ENCODE data around the gene NXPH4.

Gene NXPH4

DNA sequence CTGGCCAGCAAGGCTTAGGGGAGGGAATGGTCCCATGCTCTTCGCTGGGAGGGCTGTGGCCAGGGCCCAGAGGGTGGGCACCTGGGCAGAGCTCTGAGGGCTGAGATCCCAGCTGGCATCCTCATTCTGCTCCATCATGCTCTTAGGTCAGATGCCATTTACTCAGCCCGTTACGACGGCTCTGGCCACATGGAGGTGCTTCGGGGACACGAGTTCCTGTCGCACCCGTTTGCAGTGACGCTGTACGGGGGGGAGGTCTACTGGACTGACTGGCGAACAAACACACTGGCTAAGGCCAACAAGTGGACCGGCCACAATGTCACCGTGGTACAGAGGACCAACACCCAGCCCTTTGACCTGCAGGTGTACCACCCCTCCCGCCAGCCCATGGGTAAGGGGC, 38.4 kb upstream of the NXPH4 start:
- Mint-ChIP-seq H3K9me3 (no peaks in the 10 kb centered on the region), H3K27me3 (peaks cover 10% of the 10 kb centered on the region), H3K4me1 (peaks cover 7% of the 10 kb centered on the region), H3K27ac (no peak overlapping the region), H3K4me3 (no peak overlapping the region), H3K36me3 (no peaks in the 10 kb centered on the region)
- no peak for ATAC-seq (ENCODE audit: low read depth)
- DNase-seq (ENCODE audit: low spot score in 2 of 2) = no peak

DNA sequence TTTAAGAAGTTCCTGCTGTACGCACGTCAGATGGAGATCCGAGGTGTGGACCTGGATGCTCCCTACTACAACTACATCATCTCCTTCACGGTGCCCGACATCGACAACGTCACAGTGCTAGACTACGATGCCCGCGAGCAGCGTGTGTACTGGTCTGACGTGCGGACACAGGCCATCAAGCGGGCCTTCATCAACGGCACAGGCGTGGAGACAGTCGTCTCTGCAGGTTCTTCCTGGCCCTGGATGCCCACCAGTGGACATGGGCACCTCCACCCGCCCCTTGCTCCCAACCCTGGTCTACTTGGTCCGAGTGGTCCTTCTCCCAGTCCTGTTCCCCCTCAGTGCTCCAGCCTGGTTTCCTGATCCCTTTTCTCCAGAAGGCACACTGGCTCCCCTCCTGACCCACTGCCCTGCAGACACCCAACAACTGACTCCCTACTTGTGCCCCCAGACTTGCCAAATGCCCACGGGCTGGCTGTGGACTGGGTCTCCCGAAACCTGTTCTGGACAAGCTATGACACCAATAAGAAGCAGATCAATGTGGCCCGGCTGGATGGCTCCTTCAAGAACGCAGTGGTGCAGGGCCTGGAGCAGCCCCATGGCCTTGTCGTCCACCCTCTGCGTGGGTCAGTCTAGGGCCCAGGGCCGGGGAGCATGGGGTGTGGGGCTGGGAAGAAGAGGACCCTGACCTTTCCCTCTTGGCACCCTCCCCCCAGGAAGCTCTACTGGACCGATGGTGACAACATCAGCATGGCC, 37.1 kb upstream of the NXPH4 start:
- Mint-ChIP-seq H3K36me3 (no peaks in the 10 kb centered on the region), H3K27me3 (peaks cover 10% of the 10 kb centered on the region), H3K27ac (no peak overlapping the region), H3K4me1 (peaks cover 8% of the 10 kb centered on the region), H3K9me3 (no peaks in the 10 kb centered on the region), H3K4me3 (no peak overlapping the region)
- ATAC-seq (ENCODE audit: low read depth) (no peak), DNase-seq (ENCODE audit: low spot score in 2 of 2) (no peak)

DNA sequence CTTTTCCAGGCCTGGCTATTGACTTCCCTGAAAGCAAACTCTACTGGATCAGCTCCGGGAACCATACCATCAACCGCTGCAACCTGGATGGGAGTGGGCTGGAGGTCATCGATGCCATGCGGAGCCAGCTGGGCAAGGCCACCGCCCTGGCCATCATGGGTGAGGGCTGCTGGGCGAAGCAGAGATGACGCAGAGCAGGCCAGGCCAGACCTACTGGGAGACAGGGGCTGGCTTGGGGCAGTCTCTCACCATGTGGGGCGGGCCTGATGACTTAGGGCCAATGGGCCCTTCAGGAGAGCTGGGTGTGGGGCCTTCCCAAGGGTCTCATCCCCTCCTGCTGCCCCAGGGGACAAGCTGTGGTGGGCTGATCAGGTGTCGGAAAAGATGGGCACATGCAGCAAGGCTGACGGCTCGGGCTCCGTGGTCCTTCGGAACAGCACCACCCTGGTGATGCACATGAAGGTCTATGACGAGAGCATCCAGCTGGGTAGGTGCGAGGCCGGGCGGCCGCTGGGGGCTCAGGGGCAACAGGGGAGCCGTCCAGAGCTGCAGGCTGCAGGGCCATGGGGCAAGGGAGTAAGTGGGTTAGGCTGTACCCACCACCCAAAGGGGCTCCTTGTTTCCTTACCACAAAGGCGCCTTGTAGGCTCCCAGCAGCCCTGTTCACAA, 36.1 kb upstream of the NXPH4 start:
- no peak overlapping the region for H3K27ac Mint-ChIP-seq
- no peak for ATAC-seq (ENCODE audit: low read depth)

DNA sequence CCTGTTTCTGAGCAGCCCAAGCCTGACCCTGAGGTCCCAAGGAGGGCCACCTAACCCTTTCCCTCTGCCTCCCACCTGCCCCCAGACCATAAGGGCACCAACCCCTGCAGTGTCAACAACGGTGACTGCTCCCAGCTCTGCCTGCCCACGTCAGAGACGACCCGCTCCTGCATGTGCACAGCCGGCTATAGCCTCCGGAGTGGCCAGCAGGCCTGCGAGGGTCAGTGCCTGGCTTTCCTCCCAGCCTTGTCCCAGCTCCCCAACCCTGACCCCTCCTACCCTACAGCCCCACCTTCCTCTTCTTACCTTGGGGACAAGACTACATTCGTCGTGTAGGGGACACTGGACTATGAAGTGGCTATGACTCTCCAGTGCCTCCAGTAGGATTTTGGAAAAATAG, 35.5 kb upstream of the NXPH4 start:
- H3K9me3 Mint-ChIP-seq = no peaks in the 10 kb centered on the region
- H3K4me3 Mint-ChIP-seq = no peak overlapping the region
- H3K27ac Mint-ChIP-seq = no peak overlapping the region
- H3K36me3 Mint-ChIP-seq = no peaks in the 10 kb centered on the region
- no peak for ATAC-seq (ENCODE audit: low read depth)
- H3K27me3 Mint-ChIP-seq = peaks cover 9% of the 10 kb centered on the region
- H3K4me1 Mint-ChIP-seq = peaks cover 8% of the 10 kb centered on the region
- DNase-seq (ENCODE audit: low spot score in 2 of 2) = no peak

More for the DNA sequence above, 36.1 kb upstream of the NXPH4 start:
- Mint-ChIP-seq H3K27me3 (peaks cover 10% of the 10 kb centered on the region), H3K4me1 (peaks cover 8% of the 10 kb centered on the region), H3K9me3 (no peaks in the 10 kb centered on the region), H3K36me3 (no peaks in the 10 kb centered on the region), H3K4me3 (no peak overlapping the region)
- DNase-seq (ENCODE audit: low spot score in 2 of 2) = no peak

DNA sequence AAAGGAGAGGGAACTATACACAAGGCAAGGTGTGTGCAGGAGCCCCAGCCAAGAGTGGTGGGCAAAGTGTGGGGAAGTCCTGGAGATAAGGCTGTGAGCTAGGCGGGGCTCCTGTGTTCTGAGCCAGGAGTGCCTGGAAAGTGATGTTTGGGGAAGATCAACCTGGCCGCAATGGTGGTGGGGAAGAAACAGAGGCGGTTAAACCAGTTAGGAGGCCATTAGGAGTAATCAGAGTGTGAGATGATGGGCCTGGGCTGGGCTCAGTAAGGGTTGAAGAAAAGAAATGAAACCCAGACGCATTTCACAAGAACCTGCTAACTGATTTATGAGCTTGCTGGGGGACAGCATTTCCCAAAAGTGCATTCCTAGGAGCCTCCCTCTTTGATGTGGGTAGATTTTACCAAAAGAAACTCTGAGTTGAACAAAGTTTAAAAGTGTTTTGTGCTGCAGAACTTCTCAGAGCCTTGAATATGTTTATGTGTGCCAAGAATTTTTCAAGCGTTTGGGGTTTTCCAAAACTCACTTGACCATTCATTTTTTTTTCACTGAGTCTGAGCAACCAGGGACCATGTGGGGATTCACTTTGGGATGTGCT, 34.9 kb upstream of the NXPH4 start:
- no peak overlapping the region for H3K27ac Mint-ChIP-seq
- no peak for ATAC-seq (ENCODE audit: low read depth)
- H3K4me3 Mint-ChIP-seq = no peak overlapping the region
- no peak for DNase-seq (ENCODE audit: low spot score in 2 of 2)
- peaks cover 8% of the 10 kb centered on the region for H3K4me1 Mint-ChIP-seq
- no peaks in the 10 kb centered on the region for H3K36me3 Mint-ChIP-seq
- H3K27me3 Mint-ChIP-seq = peaks cover 9% of the 10 kb centered on the region
- H3K9me3 Mint-ChIP-seq = no peaks in the 10 kb centered on the region

DNA sequence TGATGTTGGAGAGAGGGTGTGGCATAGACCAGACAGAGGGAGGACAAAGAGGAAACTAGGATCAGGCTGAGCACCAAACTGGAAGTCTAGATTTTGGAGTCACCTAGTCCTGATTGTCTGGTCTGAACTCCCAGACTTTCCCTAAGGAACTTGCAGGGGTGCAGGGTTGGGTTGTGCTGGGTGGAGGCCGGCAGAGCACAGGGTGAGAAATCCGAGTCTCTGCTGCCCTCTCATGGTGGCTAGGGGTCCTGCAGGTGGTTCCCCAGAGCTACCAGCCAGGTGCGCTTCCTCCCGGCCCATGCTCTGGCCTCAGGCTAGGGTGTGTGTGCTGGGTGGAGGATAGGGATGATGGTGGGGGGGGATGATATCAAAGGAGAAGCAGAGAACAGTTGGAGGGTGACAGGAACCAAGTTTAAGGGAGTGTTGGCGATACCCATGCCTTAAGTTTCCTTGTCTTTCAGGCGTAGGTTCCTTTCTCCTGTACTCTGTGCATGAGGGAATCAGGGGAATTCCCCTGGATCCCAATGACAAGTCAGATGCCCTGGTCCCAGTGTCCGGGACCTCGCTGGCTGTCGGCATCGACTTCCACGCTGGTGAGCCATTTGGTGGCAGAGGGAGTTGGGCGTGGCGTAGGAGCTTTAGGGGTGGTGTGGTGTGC, 33.5 kb upstream of the NXPH4 start:
- Mint-ChIP-seq H3K4me1 (peaks cover 8% of the 10 kb centered on the region), H3K27ac (no peak overlapping the region), H3K9me3 (no peaks in the 10 kb centered on the region), H3K4me3 (no peak overlapping the region), H3K27me3 (peaks cover 8% of the 10 kb centered on the region), H3K36me3 (no peaks in the 10 kb centered on the region)
- peak; percentile 99 for ATAC-seq (ENCODE audit: low read depth)
- DNase-seq (ENCODE audit: low spot score in 2 of 2) = peak; percentile 86 to 95

DNA sequence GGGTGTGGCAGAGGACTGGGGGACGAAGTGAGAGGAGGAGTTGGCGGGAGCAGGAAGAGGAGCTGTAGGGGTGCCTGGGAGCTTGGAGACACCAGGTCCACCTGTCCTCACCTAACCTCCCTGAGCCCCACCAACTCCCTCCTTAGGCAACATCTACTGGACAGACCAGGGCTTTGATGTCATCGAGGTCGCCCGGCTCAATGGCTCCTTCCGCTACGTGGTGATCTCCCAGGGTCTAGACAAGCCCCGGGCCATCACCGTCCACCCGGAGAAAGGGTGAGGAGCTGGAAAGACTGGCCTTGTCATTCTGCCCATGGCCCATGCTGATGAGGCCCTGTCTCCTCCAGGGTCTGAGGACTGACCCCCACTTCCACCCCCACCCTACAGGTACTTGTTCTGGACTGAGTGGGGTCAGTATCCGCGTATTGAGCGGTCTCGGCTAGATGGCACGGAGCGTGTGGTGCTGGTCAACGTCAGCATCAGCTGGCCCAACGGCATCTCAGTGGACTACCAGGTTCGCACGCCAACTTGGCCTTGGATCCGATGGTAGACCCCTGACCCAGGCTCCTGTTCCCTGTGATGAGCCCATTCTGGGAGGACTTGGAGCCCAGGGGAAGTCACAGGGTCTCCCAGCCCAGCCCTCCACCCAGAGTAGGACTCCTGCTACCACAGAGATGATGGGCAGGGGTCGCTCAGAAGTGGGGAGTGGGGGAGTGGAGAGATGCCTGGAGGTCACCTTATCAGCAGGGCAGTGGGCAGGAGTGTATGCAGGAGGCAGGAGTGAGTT, 32.5 kb upstream of the NXPH4 start:
- DNase-seq (ENCODE audit: low spot score in 2 of 2) (no peak), ATAC-seq (ENCODE audit: low read depth) (no peak)
- Mint-ChIP-seq H3K9me3 (no peaks in the 10 kb centered on the region), H3K27ac (no peak overlapping the region), H3K4me1 (peaks cover 8% of the 10 kb centered on the region), H3K36me3 (no peaks in the 10 kb centered on the region), H3K27me3 (peaks cover 5% of the 10 kb centered on the region), H3K4me3 (no peak overlapping the region)

DNA sequence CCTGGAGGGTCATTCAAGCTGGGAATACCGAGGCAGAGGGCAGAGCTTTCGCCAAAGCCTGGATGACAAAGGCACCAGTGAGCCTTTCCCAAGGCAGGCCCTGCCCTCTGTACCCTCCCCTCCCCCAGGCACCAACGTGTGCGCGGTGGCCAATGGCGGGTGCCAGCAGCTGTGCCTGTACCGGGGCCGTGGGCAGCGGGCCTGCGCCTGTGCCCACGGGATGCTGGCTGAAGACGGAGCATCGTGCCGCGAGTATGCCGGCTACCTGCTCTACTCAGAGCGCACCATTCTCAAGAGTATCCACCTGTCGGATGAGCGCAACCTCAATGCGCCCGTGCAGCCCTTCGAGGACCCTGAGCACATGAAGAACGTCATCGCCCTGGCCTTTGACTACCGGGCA, 31.2 kb upstream of the NXPH4 start:
- Mint-ChIP-seq H3K4me1 (peaks cover 8% of the 10 kb centered on the region), H3K9me3 (no peaks in the 10 kb centered on the region), H3K27me3 (peaks cover 3% of the 10 kb centered on the region), H3K27ac (no peak overlapping the region), H3K4me3 (no peak overlapping the region), H3K36me3 (no peaks in the 10 kb centered on the region)
- no peak for ATAC-seq (ENCODE audit: low read depth)
- no peak for DNase-seq (ENCODE audit: low spot score in 2 of 2)

DNA sequence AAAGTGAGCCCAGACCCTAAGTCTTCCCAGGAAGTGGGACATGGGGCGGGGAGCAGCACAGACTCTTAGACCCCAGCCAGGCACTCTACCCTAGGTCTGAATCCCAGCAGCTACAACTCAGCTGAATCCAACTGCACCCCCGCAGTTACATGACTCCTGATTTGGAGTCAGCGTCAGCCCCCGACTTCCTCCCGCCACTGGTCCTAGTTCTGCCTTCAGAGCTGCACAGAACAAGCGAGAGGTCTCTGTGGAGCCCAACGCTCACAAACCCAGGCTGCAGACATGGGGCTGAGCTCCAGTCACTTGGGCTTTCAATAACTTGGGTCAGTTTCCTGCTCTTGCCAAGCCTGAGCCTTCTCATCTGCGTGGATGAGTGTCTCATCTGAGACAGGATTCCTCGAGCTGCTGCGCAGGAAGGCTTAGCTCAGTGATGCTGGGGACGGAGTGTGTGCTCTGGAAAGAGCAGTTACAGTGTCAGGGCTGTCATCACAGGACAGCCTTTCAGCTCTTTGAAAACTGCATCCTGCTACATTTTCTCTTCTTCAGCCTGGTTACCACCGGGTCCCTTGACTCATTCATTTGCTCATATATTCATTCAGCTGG, 30.6 kb upstream of the NXPH4 start:
- Mint-ChIP-seq H3K27me3 (peaks cover 3% of the 10 kb centered on the region), H3K9me3 (no peaks in the 10 kb centered on the region), H3K36me3 (no peaks in the 10 kb centered on the region), H3K4me1 (peaks cover 8% of the 10 kb centered on the region), H3K27ac (no peak overlapping the region), H3K4me3 (no peak overlapping the region)
- DNase-seq (ENCODE audit: low spot score in 2 of 2) = no peak
- no peak for ATAC-seq (ENCODE audit: low read depth)

DNA sequence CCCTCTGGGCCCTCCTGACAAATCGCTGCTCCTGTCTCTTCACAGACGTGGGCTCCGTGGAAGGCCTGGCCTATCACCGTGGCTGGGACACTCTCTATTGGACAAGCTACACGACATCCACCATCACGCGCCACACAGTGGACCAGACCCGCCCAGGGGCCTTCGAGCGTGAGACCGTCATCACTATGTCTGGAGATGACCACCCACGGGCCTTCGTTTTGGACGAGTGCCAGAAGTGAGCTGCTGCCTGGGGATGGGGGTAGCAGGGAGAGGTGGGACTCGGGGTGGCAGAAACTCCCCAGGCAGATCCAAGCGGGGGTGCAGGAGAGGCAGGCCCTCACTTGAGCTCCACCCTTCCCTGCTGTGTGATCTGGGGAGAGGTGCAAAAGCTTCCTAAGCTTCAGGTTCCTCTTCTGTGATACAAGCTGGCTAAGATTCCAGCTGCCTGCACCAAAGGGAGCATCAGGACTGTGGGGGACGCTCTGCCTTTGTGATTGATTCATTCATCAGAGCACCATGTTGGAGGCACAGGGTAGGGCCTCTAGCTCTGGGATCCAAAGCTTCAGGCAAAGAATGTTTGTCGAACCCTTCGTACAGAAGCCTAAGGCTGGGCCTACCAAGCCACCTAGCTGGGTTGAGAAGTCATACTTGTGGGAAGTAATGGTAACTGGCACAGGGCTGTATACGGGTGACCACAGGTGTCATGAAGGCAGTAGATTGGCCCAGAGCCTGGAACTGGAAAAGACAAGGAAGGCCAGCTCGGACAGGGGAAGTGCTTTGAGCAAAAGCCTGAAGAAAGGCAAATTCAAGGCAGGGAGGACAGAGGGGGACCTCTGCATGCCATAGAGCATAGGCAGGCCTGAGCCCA, 29.1 kb upstream of the NXPH4 start:
- H3K36me3 Mint-ChIP-seq = no peaks in the 10 kb centered on the region
- H3K27ac Mint-ChIP-seq = no peak overlapping the region
- peaks cover 12% of the 10 kb centered on the region for H3K4me1 Mint-ChIP-seq
- H3K4me3 Mint-ChIP-seq = no peak overlapping the region
- no peaks in the 10 kb centered on the region for H3K9me3 Mint-ChIP-seq
- ATAC-seq (ENCODE audit: low read depth) = no peak
- DNase-seq (ENCODE audit: low spot score in 2 of 2) = no peak
- peaks cover 8% of the 10 kb centered on the region for H3K27me3 Mint-ChIP-seq

DNA sequence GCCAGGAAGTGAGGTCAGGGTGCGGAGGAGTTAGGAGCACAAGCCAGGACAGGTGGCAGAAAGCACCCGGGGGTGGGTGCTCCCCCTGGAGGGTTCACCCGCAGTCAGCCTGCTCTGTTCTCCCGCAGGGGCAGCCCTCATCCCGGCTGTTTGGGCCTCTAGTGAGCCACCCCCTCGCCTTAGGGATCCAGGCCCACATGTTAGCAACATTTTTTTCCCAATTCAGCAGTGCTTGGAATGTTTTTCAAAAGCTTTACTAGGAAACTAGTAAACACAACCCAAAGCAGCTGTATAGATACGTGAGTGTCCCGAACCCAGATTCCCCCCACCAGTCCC, 28.5 kb upstream of the NXPH4 start:
- H3K4me1 Mint-ChIP-seq = peaks cover 7% of the 10 kb centered on the region
- H3K27me3 Mint-ChIP-seq = peaks cover 7% of the 10 kb centered on the region
- no peak overlapping the region for H3K27ac Mint-ChIP-seq
- H3K9me3 Mint-ChIP-seq = no peaks in the 10 kb centered on the region
- no peak for ATAC-seq (ENCODE audit: low read depth)
- H3K36me3 Mint-ChIP-seq = no peaks in the 10 kb centered on the region
- DNase-seq (ENCODE audit: low spot score in 2 of 2) = no peak
- no peak overlapping the region for H3K4me3 Mint-ChIP-seq

DNA sequence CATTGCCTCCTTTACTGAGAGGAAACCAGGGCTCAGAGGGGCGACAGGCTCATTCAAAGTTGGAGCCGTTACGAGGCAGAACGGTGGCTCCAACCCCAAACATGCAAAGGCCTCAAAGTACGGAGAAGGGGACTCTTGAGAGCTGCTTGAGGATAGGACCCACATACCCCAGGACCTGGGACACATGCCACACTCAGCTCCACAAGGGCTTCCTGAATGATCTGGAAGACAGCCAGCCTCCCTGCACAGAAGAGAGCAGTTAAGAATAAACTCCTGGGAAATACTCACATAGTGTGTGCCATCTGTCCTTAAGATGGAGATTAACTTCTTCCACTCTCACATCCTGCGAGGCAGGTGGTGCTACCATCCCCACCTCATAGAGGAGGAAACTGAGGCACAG, 26.6 kb upstream of the NXPH4 start:
- no peak for DNase-seq (ENCODE audit: low spot score in 2 of 2)
- peaks cover 5% of the 10 kb centered on the region for H3K27me3 Mint-ChIP-seq
- H3K27ac Mint-ChIP-seq = no peak overlapping the region
- H3K9me3 Mint-ChIP-seq = no peaks in the 10 kb centered on the region
- no peak overlapping the region for H3K4me3 Mint-ChIP-seq
- H3K36me3 Mint-ChIP-seq = no peaks in the 10 kb centered on the region
- no peak for ATAC-seq (ENCODE audit: low read depth)
- H3K4me1 Mint-ChIP-seq = peaks cover 4% of the 10 kb centered on the region

DNA sequence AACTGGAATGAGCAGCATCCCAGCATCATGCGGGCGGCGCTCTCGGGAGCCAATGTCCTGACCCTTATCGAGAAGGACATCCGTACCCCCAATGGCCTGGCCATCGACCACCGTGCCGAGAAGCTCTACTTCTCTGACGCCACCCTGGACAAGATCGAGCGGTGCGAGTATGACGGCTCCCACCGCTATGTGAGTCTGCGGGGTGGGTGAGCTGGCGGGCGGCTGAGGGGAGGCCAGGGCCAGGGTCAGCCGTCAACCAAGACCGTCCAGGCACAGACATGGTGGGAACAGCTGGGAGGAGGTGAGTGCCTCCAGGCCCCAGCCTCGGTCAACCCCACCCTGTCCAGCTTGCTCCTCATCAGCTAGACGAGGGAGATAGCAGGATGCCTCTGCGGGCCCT, 25.8 kb upstream of the NXPH4 start:
- DNase-seq (ENCODE audit: low spot score in 2 of 2) (no peak), ATAC-seq (ENCODE audit: low read depth) (no peak)
- Mint-ChIP-seq H3K4me1 (peaks cover 4% of the 10 kb centered on the region), H3K4me3 (no peak overlapping the region), H3K27me3 (peaks cover 5% of the 10 kb centered on the region), H3K36me3 (no peaks in the 10 kb centered on the region), H3K9me3 (no peaks in the 10 kb centered on the region), H3K27ac (no peak overlapping the region)

Data from memory B cell (primary cell).